Limb (tissue), 2 donors: ENCODE results near the gene COX4I1.

Source experiments
- DNase-seq, 2 donors: peaks; one replicate each; pipeline ENCODE4 v3.0.0-alpha.2; 2016; ENCODE audit errors: extremely low spot score in 2 of 2

COX4I1 gene

DNA sequence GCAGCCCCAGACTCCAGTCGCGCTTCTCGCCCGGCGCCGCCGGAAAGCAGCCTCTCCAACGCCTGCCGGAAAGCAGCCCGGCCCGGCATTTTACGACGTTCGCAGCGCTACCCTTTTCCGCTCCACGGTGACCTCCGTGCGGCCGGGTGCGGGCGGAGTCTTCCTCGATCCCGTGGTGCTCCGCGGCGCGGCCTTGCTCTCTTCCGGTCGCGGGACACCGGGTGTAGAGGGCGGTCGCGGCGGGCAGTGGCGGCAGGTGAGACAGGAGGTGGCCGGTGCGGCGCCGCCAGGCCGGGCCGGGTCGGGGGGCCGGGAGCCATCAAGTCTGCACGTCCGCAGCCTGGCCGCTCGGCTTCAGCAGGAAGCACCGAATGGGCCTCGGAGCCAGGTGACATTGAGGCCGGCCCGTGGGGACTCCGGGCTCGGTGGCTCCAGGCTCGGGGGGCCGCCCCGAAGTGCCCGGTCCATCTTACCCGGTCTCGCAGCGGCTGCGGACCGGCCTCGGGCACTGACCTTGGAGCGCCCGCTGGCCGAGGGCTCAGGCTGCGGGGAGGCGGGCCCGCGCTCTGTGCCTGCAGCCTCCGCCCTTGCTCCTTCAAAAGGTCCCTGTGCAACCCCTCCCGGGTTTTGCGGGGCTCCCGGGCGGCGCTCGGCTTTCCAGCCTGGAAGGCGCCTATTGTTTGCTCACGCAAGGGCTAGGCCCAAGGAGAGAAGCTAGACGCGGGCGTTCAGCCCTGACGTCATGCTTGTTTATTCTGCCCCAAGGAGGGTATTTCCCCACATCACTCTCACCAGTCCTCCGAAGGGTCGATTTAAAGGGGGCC lies at the start of gene COX4I1, which contains the start of gene EMC8:
Gene COX4I1, plus strand, starts transcription at position 199 of the 824 bp plus-strand sequence. CDS start 1,511 bp downstream, outside the sequence.
Gene EMC8, minus strand, starts transcription at position 48 of the 824 bp plus-strand sequence. CDS start 249 bp downstream, outside the sequence.
- DNase-seq: peak; percentile 92 to 95

DNA sequence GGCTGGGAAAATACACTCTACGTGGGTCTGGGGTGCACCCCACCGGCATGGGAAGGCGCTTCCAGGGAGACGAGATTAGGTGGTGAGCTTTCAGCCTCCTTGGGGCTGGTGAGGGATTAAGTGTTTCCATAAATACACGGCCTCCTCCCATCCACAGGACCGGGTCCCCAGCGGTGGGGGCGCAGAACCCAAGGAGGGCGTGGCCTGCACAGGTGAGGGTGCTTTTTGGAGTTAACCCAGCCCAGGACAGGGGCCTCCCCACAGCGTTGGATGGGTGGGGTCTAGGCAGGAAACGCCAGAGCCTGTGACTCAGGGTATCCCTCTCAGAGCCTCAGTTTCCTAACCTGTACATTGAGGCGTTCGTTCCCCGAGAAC lies 49.7 kb upstream of the COX4I1 start:
- DNase-seq: no peak

GRCh38 chr16:85750146-85750826 lies 49.2 kb upstream of the COX4I1 start:
- DNase-seq: peak; percentile 33 to 64

DNA sequence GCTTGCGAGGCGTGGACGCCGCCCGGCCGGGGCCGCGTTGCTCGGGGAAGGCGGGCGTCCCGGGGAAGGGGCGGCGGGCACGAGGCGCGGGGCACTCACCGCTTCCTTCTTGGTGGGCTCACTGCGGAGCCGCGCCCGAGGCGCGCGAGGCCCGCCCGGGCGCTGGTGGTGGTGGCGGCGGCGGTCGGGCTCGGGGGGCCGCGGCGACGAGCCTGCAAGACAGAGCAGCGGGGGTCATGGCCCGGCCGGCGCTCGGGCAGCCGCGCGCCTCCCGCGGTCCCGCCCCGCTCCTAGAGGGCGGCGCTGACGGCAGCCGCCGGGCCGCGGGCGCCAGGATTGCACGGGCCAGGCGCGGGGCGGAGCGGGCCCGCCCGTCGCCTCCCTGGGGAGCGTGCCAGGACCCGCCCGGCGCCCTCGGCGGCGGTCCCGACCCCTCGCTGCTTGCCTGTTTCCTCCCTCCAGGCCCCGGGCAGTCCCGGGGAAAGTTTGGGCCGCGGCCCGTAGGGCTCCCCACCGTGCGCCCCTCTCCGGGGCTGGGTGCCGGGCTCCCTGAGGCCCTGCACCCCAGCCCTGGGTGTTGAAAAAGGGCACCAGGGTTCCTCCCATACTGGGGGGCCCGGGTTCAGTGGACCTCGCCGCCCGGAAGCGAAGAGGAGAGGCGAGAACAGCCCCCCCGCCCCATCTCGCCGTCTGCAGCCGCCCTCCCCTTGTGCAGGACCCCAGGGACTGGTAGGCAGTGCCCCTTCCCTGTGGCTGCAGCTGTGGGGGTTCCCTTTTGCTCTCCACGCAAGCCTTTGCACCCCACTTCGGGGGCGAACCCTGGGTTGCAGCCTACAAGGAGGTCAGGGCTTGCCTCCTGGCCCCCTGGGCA lies 48.4 kb upstream of the COX4I1 start, which contains the start of gene C16orf74:
Gene C16orf74, minus strand, starts transcription at position 270 of the 871 bp plus-strand sequence. CDS start 15,879 bp downstream, outside the sequence.
- DNase-seq: no peak

- no peak for DNase-seq
These were observed 47.6 kb upstream of the COX4I1 start for GRCh38 chr16:85751698-85752501.

DNA sequence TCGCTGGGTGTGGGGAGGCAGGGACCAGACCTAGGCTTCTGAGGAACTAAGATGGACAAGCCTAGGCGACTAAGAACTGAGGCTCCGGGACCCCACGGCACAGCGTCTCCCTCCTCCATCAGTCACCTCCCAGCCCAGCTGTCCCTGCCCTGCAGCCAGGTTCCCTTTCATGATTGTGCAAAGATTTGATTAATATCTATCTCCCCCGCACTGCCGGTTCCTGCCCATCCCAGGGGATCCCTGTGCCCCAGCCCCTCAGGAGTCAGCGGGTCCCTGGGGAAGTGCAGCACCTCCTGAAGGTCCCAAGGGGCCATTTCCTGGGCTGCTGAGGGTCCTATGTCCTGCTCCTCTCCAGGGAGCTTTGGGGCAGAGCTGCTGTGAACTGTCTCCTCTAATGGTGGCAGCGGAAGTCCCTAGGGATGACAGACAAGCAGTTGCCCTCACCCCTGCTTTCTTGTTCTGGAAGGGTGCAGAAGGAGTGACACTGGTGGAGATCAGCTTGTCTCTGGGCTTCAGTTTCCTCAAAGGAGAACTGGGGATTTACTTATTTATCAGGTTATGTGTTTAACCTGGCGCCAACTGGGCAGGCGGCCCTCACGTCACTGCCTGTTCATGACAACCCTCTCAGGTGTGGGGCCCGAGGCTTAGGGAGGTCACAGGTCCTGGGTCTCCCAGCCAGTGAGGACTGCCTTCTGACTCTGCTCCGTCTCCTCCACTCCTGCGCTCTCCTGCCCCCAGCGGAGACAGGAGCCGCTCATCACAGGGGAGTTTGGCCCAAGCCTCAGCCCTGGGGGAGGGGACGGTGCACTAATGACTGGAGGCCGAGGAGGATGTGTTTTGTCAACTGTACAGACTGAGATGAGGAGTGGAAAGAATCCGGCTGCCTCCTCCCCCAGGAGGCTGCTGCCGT lies 46.7 kb upstream of the COX4I1 start:
- DNase-seq: no peak

DNA sequence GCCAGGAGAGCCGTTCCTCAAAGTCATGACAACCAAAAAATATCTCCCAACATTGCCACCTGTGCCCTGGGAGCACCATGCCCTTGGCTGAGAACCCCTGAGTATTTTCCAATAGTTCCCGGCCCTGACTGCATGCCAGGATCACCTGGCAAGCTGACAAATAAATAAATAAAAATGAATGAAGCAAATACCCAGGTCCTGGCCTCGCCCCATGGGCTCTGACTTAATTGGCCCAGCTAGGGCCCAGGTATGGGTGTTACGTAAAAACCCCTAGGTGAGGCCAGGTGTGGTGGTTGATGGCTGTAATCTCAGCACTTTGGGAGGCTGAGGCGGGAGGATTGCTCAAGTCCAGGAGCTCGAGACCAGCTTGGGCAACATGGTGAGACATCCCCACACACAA lies 45.9 kb upstream of the COX4I1 start:
- DNase-seq: no peak

DNA sequence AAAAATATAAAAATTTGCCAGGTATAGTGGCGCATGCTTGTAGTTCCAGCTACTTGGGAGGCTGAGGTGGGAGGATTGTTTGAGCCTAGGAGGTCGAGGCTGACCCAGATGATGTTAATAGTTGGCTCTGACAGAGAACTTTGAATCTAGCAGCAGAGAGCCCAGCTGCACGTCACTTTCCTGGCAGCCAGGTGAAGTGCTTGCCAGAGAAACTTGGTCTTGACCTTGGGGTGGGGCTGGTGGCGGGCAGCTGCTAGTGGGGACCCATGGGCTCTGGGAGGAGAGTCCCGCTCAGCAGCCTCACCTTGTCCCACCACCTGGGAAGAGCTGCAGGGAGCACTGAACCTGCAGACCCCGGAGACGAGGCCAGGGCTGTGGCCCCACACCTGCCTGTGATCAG lies 45.5 kb upstream of the COX4I1 start:
- DNase-seq: no peak

- no peak for DNase-seq
These were observed 45.1 kb upstream of the COX4I1 start for GRCh38 chr16:85754413-85754812.

DNA sequence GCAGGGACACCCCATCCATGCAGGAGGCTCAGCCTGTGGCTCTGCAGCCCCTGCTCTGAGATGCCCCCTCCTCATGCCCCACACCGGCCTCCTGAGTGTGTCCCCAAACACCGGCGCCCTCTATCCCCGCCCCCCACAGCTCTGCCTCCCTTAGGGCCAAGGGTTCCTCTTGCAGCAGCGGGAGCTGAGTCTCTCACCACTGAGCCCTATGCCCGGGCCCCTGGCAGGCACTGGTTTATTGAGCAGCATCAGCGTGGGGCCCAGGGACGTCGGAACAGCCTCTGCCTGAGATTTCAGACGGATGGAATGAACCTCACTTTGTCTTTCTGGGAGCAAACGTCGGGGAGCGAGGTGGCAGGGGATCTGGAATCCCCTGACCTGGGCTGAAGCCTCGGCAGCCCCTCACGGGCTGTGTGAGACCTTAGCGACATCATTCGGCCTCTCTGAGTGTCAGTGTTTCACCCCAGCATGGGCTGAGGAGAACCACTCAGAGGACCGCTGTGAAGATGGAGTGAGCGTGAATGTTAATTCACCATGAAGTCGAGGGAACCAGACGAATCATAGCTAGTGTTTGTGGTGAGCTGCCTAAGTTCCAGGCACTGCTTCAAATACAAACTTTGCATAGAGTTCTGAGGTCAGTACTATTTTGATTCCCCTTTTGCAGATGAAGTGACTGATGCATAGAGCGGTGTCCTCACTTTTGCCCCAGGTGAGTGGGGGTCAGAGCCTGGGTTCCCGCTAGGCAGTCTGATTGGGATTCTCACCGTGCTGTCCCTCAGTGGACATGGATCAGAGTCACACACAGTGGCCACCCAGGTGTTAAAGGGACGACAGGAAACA lies 43.3 kb upstream of the COX4I1 start:
- no peak for DNase-seq

DNA sequence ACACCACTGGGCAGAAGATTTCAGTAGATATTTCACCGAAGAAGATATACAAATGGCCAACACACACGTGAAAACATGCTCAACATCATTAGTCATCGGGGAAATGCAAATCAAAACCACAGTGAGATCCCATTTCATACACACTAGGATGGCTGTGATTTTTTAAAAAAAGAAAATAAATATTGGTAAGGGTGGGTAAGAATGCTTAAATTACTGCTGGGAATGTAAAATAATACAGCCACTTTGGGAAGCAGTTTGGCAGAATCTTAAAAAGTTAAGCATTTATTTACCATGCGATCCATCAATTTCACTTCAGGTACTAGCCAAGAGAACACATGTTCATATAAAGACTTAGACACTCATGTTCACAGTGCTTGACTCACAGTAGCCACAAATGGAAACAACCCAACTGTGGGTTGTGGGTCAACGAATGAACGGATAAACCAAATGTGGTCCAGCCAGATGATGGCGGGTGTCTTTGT lies 42.1 kb upstream of the COX4I1 start:
- no peak for DNase-seq

GRCh38 chr16:85759136-85759535 lies 40.4 kb upstream of the COX4I1 start:
- DNase-seq: no peak

DNA sequence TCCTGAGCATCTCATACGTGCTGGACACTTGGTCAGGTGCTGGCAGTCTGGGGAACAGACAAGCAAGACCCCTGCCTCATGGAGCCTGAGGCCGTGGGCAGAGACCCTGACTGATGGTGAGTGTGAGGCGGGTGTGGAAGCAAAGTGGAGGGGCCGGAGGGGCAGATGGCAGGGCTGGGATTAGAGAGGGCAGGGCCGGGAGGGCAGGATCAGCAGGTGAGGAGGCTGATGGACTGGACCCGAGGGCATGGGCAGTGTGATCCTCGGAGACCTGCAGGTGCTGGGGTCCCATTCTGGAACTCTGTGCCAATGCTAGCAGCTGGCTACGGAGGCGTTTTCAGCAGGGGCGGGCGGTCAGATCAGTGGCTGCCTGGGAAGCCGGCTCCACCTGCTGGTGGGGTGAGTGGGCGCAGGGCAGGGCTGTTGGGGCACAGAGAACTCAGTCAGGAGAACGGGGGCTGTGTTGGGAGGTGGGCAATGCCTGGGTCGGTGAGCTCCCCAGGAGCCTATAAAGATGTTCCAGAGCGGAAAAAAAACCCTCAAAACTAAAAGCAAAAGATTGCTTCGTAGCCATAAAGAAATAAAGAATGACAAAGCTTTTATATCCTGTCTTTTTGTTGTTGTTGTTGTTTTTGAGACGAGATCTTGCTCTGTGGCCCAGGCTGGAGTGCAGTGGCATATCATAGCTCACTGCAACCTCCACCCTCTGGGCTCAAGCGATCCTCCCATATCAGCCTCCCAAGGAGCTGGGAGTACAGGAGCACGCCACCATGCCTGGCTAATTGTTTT lies 39.7 kb upstream of the COX4I1 start:
- no peak for DNase-seq

DNA sequence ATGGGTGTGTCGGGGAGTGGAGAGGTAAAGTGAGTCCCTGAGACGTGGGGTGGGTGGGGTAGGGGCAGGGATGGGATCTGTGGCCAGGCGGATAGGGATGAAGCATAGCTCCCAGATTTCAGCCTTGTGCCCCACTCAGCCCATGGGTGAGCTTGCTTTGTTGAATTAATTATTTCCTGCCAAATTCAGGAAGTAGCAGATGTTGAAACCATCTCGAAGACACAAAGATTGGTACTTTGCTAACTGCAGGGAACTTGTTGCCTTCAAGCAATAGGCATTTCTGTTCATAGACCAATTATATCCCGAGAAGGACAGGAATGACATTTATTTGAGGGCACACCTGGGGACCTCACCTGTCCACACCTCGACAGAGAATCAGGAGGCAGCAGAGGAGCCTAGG lies 37.6 kb upstream of the COX4I1 start:
- no peak for DNase-seq

DNA sequence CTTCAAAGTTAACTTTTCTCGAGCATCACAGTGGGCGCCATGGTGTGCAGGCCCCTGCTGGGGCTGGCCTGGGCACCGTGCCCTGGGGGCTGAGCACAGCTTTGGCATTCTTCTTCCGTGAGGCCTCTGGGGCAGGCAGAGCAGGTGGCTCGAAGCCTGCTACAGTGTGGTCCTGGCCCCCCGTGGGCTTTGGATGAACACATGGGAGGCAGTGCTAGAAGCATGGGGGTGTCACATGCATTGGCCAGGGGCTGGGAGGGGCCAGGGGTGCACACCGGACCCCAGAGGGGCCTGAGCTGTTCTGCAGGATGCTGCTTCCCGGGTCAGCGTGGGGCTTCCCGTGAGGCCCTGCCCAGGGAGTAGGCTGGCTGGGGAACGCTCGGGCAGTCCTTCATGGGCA lies 36.5 kb upstream of the COX4I1 start:
- no peak for DNase-seq

GRCh38 chr16:85763616-85764015 lies 35.9 kb upstream of the COX4I1 start:
- no peak for DNase-seq

DNA sequence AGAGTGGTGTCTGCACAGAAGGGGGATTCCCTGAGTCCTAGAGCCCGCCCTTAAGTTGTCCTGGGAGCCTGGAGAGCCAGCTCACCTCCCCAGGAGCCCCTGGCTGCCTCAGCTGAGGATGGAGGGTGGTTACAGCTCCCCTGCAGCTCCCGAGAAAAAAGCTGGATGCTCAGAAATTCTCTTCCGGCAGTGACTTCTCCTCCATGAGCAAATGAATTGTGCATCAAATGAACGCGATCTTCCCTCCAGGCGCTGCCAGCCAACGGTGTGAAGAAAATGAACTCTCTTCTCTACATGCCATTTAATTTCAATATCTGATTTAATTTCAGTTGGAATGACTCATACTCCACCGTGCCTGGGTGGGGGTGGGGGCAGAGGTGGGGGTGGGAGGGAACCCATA lies 34.3 kb upstream of the COX4I1 start:
- no peak for DNase-seq

- no peak for DNase-seq
These were observed 33.7 kb upstream of the COX4I1 start for GRCh38 chr16:85765767-85766166.
